Lung (tissue), 12 donors: ENCODE results near the gene MSX1. TPM values are rescaled to one million over a fixed set of nuclear protein-coding genes. Genes with fewer than 3 reads are reported as not detected.
"Not testable (repeated sequence)": the region's sequence is repeated elsewhere in the genome, so short reads cannot be mapped to it uniquely, and the experiment has no call there.

Experiments used
- ATAC-seq: fragments of 200-7000 bp; cut with Tn5 transposase; one replicate; pipeline ENCODE4 v1.9.1; 2020; ENCODE audit warnings: moderate number of reproducible peaks; ENCODE audit not compliant: insufficient read depth, low FRiP score
- DNase-seq, 3 donors: peaks; one replicate each; pipeline ENCODE4 v3.0.0-alpha.2; 2013 to 2017
- H3K27ac ChIP-seq, 2 donors: one replicate each; pipeline ENCODE4 v1.5.1; 2013; ENCODE audit warnings: mild to moderate bottlenecking in 2 of 2, moderate library complexity in 2 of 2, control low read depth in 1 of 2, inconsistent platforms in 1 of 2, low read depth in 1 of 2, low read length in 1 of 2
- H3K27me3 ChIP-seq, 3 donors: one replicate each; pipeline ENCODE4 v1.5.1; 2013; ENCODE audit warnings: low read length in 2 of 3; ENCODE audit not compliant: control insufficient read depth in 3 of 3, insufficient read depth in 3 of 3
- H3K36me3 ChIP-seq, 4 donors: one replicate each; pipeline ENCODE4 v1.5.1; 2013; ENCODE audit warnings: low read length in 4 of 4, mild to moderate bottlenecking in 1 of 4, moderate library complexity in 1 of 4; ENCODE audit not compliant: control insufficient read depth in 4 of 4, insufficient read depth in 4 of 4
- H3K4me1 ChIP-seq, 5 donors: one replicate each; pipeline ENCODE4 v1.5.1; 2013; ENCODE audit warnings: low read length in 5 of 5, mild to moderate bottlenecking in 2 of 5, moderate library complexity in 1 of 5; ENCODE audit not compliant: control insufficient read depth in 5 of 5, insufficient read depth in 5 of 5
- H3K4me3 ChIP-seq: one replicate; pipeline ENCODE4 v1.5.1; 2013; ENCODE audit warnings: mild to moderate bottlenecking, control low read depth, moderate library complexity
- H3K9ac ChIP-seq, 2 donors: one replicate each; pipeline ENCODE4 v1.5.1; 2013; ENCODE audit warnings: low read length in 2 of 2, control low read depth in 1 of 2; ENCODE audit not compliant: insufficient read depth in 1 of 2
- H3K9me3 ChIP-seq, 4 donors: one replicate each; pipeline ENCODE4 v1.5.1; 2013; ENCODE audit warnings: low read length in 3 of 4, mild to moderate bottlenecking in 1 of 4, moderate library complexity in 1 of 4; ENCODE audit not compliant: control insufficient read depth in 4 of 4, insufficient read depth in 3 of 4
- WGBS, 2 donors: extraction: QIAGEN DNeasy Blood & Tissue Kit; methylation state at CpG; one replicate each; pipeline ENCODE4 v1.1.7; 2013; 5-methylcytosine and 5-hydroxymethylcytosine counted together
- polyA plus RNA-seq, 2 donors: library from polyadenylated mRNA; stranded (reverse); fragments of 200-250 nt; gene quantifications; one replicate each; pipeline ENCODE4 v1.2.1, GENCODE V29; 2013
- total RNA-seq, 2 donors: library from RNA; depleted of rRNA in 1 of 2; stranded (reverse); fragments of >200 nt in 1 of 2; gene quantifications; one replicate each; pipeline ENCODE4 v1.2.1, GENCODE V29; 2014 to 2021
- TF ChIP-seq, protein P1 (sequence below): IDR thresholded peaks from 2 replicates; pipeline ENCODE4 v1.5.1; 2012; ENCODE audit warnings: mild to moderate bottlenecking; ENCODE audit errors: control extremely low read depth, extremely low read depth
- donor health status: control.
- donor health status: control.
- donor health status: Bipolar disorder and iron deficiency.
- donor health status: healthy.
- donor health status: DM: yes; HTN: yes; CAD: no.

MSX1 gene
- total and polyA plus RNA-seq, 4 donors = 0.82 to 4.0 (median 2.8) TPM

- no peak overlapping the region for H3K4me3 ChIP-seq
- peaks cover 0 to 21% (median 3%) of the 10 kb centered on the region in 4 donors for H3K9me3 ChIP-seq
- no peak for ATAC-seq
- no peaks in the 10 kb centered on the region for H3K36me3 ChIP-seq
- no peak overlapping the region for H3K9ac ChIP-seq
- DNase-seq = peak; percentile 75 to 82 (median 79)
- WGBS, 2 donors = 69 to 80% methylated on average over 14 of the region's 14 CpGs
- peaks cover 0 to 22% (median 0%) of the 10 kb centered on the region in 5 donors for H3K4me1 ChIP-seq
- H3K27me3 ChIP-seq = peaks cover 0 to 2% (median 0%) of the 10 kb centered on the region in 3 donors
- TF ChIP-seq, protein P1, sequence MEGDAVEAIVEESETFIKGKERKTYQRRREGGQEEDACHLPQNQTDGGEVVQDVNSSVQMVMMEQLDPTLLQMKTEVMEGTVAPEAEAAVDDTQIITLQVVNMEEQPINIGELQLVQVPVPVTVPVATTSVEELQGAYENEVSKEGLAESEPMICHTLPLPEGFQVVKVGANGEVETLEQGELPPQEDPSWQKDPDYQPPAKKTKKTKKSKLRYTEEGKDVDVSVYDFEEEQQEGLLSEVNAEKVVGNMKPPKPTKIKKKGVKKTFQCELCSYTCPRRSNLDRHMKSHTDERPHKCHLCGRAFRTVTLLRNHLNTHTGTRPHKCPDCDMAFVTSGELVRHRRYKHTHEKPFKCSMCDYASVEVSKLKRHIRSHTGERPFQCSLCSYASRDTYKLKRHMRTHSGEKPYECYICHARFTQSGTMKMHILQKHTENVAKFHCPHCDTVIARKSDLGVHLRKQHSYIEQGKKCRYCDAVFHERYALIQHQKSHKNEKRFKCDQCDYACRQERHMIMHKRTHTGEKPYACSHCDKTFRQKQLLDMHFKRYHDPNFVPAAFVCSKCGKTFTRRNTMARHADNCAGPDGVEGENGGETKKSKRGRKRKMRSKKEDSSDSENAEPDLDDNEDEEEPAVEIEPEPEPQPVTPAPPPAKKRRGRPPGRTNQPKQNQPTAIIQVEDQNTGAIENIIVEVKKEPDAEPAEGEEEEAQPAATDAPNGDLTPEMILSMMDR = no peak
- H3K27ac ChIP-seq = no peak overlapping the region
Measured at GRCh38 chr4:4820261-4820660, 39.2 kb upstream of the MSX1 start.

DNA sequence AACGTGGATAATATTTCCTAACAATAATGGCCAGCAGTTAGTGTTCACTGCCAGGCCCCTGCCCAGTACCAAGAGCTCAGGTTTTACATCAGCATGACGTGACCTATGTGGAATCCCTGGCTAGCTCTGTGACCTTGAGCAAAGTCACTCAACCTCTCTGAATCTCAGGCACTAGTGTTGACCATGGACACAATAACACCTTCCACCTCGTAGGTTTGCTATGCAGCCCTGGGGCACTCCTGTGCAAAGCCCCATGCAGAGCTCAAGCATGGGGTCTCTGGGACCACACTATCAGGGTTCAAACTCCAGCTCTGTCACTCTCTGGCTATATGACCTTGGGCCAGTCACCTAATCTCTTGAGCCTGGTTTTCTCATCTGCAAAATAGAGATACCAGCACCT, 38.7 kb upstream of the MSX1 start:
- TF ChIP-seq, protein P1 = no peak
- H3K36me3 ChIP-seq = no peaks in the 10 kb centered on the region
- peaks cover 0 to 22% (median 0%) of the 10 kb centered on the region in 5 donors for H3K4me1 ChIP-seq
- DNase-seq (no peak), ATAC-seq (no peak)
- H3K27me3 ChIP-seq = peaks cover 0 to 2% (median 0%) of the 10 kb centered on the region in 3 donors
- WGBS, 2 donors = 69 to 79% methylated on average over 3 of the region's 3 CpGs
- no peak overlapping the region for H3K27ac ChIP-seq
- H3K4me3 ChIP-seq = no peak overlapping the region
- no peak overlapping the region for H3K9ac ChIP-seq
- H3K9me3 ChIP-seq = peaks cover 0 to 23% (median 3%) of the 10 kb centered on the region in 4 donors

GRCh38 chr4:4821577-4821976, 37.9 kb upstream of the MSX1 start:
- Histone ChIP-seq H3K36me3 (no peaks in the 10 kb centered on the region), H3K27me3 (peaks cover 0 to 2% (median 0%) of the 10 kb centered on the region in 3 donors), H3K4me3 (no peak overlapping the region), H3K9ac (no peak overlapping the region), H3K4me1 (peaks cover 0 to 22% (median 0%) of the 10 kb centered on the region in 5 donors), H3K27ac (no peak overlapping the region), H3K9me3 (peaks cover 0 to 23% (median 3%) of the 10 kb centered on the region in 4 donors)
- DNase-seq (no peak), ATAC-seq (no peak)
- TF ChIP-seq, protein P1 = no peak

GRCh38 chr4:4822286-4822685, 37.2 kb upstream of the MSX1 start:
- peaks cover 0 to 23% (median 3%) of the 10 kb centered on the region in 4 donors for H3K9me3 ChIP-seq
- H3K4me3 ChIP-seq, DNase-seq, H3K27me3 ChIP-seq, H3K9ac ChIP-seq, H3K27ac ChIP-seq, H3K36me3 ChIP-seq, ATAC-seq: not testable (repeated sequence)
- H3K4me1 ChIP-seq = peaks cover 0 to 22% (median 0%) of the 10 kb centered on the region in 5 donors
- 91 to 93% methylated on average over 6 of the region's 6 CpGs for WGBS, 2 donors
